HG03103 (cell line): ENCODE data around the gene AHNAK.
"Not testable (repeated sequence)": the region's sequence is repeated elsewhere in the genome, so short reads cannot be mapped to it uniquely, and the experiment has no call there.

Experiments
- ATAC-seq: cut with Tn5 transposase; IDR thresholded peaks from one replicate; pipeline ENCODE4 v1.9.1; 2021; ENCODE audit warnings: low read depth; ENCODE audit not compliant: unreplicated experiment

AHNAK gene

GRCh38 chr11:62553839-62554361, 7.3 kb upstream of the AHNAK start:
- ATAC-seq = no peak

DNA sequence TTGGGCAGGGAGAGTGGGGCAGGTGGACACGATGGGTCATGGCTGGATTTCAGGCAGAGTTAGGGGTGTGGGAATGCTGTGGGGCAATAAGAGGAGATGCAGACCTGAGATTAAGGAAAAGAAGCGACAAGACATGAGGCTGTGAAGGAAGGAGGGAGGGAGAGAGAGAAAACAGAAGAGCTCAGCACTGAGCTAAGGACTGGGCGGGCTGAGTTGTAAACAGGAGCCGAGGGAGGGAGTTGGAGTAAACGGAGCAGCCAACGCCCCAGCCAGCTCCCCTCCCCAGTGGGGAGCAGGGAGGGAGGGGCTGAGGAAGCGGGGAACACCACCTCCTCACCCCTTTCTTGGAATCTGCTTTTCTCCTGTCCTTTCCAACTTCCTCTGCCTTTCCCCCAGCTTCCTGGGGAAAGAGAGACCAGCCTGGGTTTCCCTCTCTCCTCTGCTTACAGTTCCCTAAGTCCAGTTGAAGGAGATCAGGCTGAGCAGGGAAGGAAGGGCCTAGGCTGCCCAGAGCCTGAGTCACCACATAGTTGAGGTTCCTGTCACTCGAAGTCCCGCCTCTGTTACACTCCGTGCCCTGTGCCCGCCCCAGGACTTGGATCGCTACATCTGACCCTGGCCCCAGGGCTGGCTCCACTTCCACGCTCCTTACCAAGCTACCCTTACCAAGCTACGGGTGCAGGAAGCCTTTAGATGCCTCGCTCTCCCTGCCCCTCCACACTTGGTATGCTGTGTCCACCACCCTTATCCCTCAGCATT, 6.7 kb upstream of the AHNAK start:
- ATAC-seq = no peak

DNA sequence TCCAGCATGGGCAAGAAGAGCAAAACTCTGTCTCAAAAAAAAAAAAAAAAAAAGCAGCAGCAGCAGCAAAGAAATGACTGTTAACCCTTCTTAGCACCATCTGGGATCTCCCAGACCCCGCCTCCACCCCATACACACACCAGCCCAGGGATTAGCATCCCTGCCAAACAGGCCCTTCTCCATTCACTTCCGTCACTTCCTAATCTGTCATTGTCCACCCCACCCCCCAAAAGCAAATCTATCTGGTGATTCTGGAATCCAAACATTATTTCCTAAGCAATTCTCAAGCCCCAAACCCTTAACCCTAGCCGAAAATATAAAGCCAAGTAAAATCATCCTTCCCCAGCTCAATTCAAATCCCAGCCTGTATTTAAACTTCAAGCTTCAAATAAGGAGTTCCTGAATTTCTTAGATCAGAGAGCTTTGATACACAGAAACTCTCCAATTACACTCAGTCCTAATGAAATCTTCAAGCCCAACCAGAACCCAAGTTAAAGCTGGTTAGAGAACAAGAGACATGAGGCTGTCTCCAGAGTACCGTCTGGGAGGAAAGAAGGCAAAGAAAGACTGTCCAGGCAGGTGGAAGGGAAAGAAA, 6.0 kb upstream of the AHNAK start:
- no peak for ATAC-seq

DNA sequence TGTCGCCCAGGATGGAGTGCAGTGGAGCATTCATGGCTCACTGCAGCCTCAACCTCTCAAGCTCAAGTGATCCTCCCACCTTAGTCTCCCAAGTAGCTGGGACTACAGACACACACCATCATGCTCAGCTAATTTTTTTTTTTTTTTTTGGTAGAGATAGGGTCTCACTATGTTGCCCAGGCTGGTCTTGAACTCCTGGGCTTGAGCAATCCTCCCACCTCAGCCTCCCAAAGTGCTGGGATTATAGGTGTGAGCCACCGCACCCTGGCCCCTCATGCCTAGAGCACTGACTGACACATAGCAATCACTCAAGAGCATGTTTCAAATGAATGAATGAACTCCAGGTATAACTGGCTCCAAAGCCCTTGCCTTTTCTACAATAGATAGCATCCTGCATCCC, 3.9 kb upstream of the AHNAK start:
- not testable (repeated sequence) for ATAC-seq

- no peak for ATAC-seq
Measured at GRCh38 chr11:62548545-62549335, 2.1 kb upstream of the AHNAK start.

GRCh38 chr11:62547691-62548281, 1.2 kb upstream of the AHNAK start:
- ATAC-seq = no peak

- no peak for ATAC-seq
Measured at GRCh38 chr11:62546929-62547625, 471 bp upstream of the AHNAK start.

DNA sequence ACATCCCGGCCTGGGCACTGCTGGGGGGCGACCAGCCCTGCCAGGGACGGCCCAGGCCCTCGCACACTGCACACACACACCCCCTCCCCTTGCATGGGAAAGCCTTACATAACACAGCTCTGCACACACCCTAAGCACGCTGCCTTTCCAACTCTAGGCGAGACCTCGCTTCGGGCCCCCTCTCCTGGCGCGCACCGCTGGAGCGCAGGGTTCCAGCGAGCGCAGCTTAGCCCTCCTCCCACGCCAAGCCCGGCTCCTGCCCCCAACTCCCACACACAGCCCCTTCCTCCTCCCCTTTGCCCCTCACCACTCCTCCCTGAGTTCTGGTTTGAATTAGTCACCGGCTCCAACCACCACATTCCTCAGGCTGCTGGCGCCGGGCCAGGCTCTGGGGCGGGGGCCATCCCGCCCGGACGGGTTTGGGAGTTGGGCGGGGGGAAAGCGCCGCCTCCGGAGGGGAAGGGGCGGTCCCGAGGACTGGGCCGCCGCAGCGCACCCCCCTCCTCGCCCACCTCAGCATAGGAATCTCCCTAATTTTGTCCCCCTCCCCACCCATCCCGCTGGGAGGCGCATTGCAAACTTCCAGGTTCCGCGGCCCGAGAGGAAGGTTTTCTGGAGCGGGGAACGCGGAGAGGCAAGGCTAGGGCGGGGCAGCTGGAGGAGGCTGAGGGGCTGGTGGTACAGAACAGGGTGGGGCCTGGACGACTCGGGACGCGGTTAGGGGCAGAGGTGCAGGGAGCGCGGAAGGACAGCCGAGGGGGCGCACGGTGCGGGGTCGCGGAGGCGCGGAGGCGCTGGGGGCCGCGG, 966 bp downstream of the AHNAK start:
- no peak for ATAC-seq

DNA sequence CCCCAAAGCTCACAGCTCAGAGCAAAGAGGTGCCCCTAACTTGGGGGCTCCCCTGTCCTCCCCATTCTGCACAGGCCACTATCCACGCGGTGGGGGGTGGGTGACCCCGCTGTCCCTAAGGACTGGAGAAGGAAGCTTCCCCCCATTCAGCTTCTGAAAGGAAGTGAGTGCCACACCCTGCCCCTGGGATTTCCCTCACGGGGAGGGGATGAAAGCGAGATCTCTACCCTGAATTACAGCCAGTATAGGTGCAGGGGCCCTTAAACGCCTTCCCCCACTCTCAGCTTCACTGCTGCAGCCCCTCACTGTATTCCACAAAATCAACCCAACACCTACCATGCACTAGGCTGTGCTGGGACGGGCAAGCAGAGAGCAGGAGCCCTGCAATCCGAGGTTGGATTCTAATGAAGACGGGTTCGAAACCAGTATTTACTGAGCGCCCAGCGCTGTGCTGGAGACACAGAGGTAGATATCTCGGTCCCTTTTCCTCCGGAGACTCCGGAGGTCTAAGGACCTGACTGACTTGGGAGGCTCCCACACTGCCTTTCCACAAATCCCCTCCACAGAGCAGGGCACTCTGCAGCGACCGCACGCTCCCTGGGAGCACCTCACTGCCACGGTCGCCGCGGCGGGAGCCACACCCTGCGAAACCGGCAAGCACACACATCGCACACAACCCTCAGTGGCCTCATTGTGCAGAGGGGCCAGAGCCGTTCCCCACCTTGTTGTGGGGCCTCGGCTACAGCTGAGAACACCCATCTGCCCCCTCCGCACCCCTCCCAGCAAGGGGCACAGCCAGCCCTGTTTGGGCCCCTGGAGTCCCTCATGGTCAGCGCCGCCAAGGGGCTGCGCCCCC, 1.8 kb downstream of the AHNAK start:
- ATAC-seq = no peak

- no peak for ATAC-seq
Measured at GRCh38 chr11:62543680-62544444, 2.7 kb downstream of the AHNAK start.

DNA sequence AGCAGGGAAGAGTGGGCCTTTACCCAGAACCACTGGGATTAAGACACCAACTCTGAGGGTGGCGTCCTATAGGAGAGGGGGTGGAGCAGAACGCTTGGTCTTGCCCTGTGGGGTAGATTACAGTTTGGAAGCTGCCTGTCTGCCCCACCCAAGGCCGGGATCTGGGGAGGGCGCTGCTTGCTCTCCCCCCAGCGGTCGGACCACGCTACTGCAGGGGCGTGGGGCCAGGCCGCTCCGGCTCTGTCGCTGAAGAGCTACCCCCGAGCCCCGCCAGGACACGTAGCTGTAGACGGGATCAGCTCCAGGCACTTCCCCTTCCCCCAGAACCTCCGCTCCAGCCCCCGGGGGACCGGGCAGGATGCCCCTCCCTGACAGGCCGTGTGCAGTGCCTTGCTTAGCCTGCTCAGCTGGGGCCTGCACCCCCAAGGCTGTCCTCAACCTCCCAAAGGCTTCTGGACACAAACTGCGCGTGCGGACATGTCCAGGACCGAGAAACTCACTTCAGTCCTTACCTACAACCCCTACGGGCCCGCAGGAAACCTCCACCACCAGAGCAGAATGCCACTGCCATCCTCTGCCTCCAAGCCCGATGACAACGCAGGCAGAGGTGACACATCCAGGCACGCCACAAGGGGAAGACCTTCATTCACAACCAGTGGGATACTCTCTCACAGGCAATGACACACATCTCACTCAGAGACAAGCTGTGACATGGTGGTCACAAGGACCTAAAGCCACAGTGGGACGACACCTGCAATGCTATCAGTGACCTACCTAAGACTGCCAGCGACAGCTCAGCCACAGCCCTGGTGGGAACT, 3.6 kb downstream of the AHNAK start:
- ATAC-seq = no peak

DNA sequence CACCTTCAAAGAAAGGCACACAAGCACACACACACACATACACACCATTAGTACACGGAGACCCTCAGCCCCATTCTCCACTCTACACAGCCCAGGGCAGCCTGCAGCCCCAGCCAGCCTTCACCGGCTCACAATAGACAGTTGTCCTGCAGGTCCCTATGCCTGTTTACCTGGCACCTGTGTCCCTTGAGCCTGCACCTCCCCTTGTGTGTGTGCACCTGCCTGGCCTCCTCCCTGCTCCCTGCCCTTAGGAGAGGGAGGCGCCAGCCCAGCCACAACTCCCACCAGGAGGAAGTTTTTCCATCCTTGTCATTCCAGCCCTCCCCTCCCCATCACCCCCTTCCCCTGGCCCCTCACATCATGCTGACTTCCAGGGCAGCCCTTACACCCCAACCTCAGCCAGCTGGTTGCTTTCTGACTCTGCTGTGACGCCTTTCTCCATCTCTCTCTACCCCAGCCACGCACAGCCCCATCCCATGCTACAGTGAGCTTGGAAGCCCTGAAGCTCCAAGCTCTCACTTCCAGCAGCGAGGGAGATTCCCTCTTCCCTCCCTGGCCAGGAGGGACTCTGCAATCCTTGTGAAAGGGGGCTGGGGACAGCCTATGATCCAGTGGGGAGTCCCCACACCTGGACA, 4.4 kb downstream of the AHNAK start:
- no peak for ATAC-seq

GRCh38 chr11:62540804-62541701, 5.6 kb downstream of the AHNAK start:
- ATAC-seq = peak; percentile 36

GRCh38 chr11:62539238-62539925, 7.2 kb downstream of the AHNAK start:
- ATAC-seq = no peak
